ENCODE data around the gene NDUFB4. TPM values are rescaled to one million over a fixed set of nuclear protein-coding genes. Genes with fewer than 3 reads are reported as not detected.

Gene NDUFB4
- total and polyA plus RNA-seq, 2 donors (not counting 1 experiment from before 2014, with no cell fraction given) = 26.9 to 178 TPM

GRCh38 chr3:120554812-120555606 lies 41.1 kb upstream of the NDUFB4 start:
- TF ChIP-seq EZH2 (IDR thresholded peaks at IDR 0.05; ENCODE audit: low read length, missing control alignments) (no peak), CTCF (conservative IDR thresholded peaks at IDR 0.05 in 1 of 2, IDR thresholded peaks at IDR 0.05 in 1 of 2; ENCODE audit: low read depth in 1 of 2, low read length in 2 of 2) (no peak)
- DNase-seq (ENCODE audit: low read depth in 2 of 2) = no peak
- H3K4me2 ChIP-seq (ENCODE audit: extremely low read depth, insufficient read depth, low read length) = no peak overlapping the region
- no peaks in the 10 kb centered on the region for H3K36me3 ChIP-seq (ENCODE audit: control insufficient read depth, insufficient read depth, low read length)
- no peak overlapping the region for H3K27ac ChIP-seq (ENCODE audit: insufficient read depth, low read length)
- H2AFZ ChIP-seq (ENCODE audit: low read length) = no peak overlapping the region
- no peaks in the 10 kb centered on the region for H3K79me2 ChIP-seq (ENCODE audit: control insufficient read depth, insufficient read depth, low read length)
- no peak overlapping the region for H3K4me3 ChIP-seq (replicated peaks in 1 of 4; ENCODE audit: control extremely low read depth in 1 of 4, insufficient read depth in 1 of 4, low read depth in 3 of 4, low read length in 4 of 4)
- H3K9ac ChIP-seq (ENCODE audit: insufficient read depth, low read length) = no peak overlapping the region
- no peaks in the 10 kb centered on the region for H3K9me3 ChIP-seq (ENCODE audit: control insufficient read depth, insufficient read depth, low read depth, low read length)
- H3K27me3 ChIP-seq (ENCODE audit: control insufficient read depth, insufficient read depth, low read length) = no peaks in the 10 kb centered on the region
- H4K20me1 ChIP-seq (ENCODE audit: control insufficient read depth, extremely low read depth, insufficient read depth, low read length) = no peaks in the 10 kb centered on the region
- H3K4me1 ChIP-seq (ENCODE audit: control insufficient read depth, extremely low read depth, insufficient read depth, low read length) = peaks cover 8% of the 10 kb centered on the region

DNA sequence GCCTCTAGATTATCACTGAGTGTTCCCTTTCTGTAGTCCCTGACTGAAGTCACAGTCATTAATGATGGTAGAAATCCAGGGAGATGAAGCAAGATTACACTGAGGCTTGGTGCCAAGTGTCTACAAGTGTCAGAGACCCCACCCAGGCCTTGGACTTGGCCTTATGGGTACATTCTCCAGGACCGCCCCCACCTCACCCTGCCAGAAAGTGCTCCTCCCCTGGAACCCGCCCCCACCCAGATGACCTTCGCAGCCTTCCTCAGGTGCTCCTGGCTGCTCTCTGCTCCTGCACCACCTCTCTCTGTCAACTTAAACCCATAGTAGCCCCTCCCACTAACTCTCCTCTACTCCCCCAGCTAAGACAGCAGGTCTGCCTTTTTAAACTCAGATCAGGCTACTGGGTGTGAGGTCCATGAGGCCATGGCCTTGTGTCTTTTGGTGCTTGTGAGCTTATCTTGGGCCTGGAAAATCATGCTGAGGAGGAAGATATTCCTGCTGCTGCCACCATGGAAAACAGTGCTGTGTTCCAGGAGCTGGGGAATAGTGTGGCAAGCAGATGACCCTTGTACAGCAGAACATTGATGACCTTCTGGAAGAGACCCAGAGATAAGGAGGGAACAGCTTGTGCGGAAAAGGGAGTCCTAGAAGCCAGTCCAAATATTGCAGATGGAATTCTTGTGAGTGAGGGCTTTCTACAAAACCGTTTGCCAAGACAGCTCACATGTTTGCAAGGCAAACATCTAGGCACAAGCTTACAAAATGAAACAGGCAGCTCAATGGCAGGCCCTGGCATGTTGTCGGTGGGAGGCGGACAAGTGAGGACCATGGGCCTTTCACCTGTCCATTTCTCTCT lies 40.3 kb upstream of the NDUFB4 start:
- no peak for DNase-seq (ENCODE audit: low read depth in 2 of 2)
- Histone ChIP-seq H2AFZ (ENCODE audit: low read length) (no peak overlapping the region), H3K4me1 (ENCODE audit: control insufficient read depth, extremely low read depth, insufficient read depth, low read length) (peaks cover 14% of the 10 kb centered on the region), H3K9ac (ENCODE audit: insufficient read depth, low read length) (no peak overlapping the region), H3K79me2 (ENCODE audit: control insufficient read depth, insufficient read depth, low read length) (no peaks in the 10 kb centered on the region), H3K27ac (ENCODE audit: insufficient read depth, low read length) (no peak overlapping the region), H3K27me3 (ENCODE audit: control insufficient read depth, insufficient read depth, low read length) (no peaks in the 10 kb centered on the region), H3K9me3 (ENCODE audit: control insufficient read depth, insufficient read depth, low read depth, low read length) (no peaks in the 10 kb centered on the region), H3K4me3 (replicated peaks in 1 of 4; ENCODE audit: control extremely low read depth in 1 of 4, insufficient read depth in 1 of 4, low read depth in 3 of 4, low read length in 4 of 4) (no peak overlapping the region), H4K20me1 (ENCODE audit: control insufficient read depth, extremely low read depth, insufficient read depth, low read length) (no peaks in the 10 kb centered on the region), H3K4me2 (ENCODE audit: extremely low read depth, insufficient read depth, low read length) (no peak overlapping the region), H3K36me3 (ENCODE audit: control insufficient read depth, insufficient read depth, low read length) (no peaks in the 10 kb centered on the region)
- no peak for TF ChIP-seq CTCF (conservative IDR thresholded peaks at IDR 0.05 in 1 of 2, IDR thresholded peaks at IDR 0.05 in 1 of 2; ENCODE audit: low read depth in 1 of 2, low read length in 2 of 2)

GRCh38 chr3:120557115-120557514 lies 39.0 kb upstream of the NDUFB4 start:
- H3K27ac ChIP-seq (ENCODE audit: insufficient read depth, low read length) = no peak overlapping the region
- no peaks in the 10 kb centered on the region for H3K79me2 ChIP-seq (ENCODE audit: control insufficient read depth, insufficient read depth, low read length)
- no peak overlapping the region for H3K4me3 ChIP-seq (replicated peaks in 1 of 4; ENCODE audit: control extremely low read depth in 1 of 4, insufficient read depth in 1 of 4, low read depth in 3 of 4, low read length in 4 of 4)
- no peaks in the 10 kb centered on the region for H3K36me3 ChIP-seq (ENCODE audit: control insufficient read depth, insufficient read depth, low read length)
- TF ChIP-seq EZH2 (IDR thresholded peaks at IDR 0.05; ENCODE audit: low read length, missing control alignments) (no peak), CTCF (conservative IDR thresholded peaks at IDR 0.05 in 1 of 2, IDR thresholded peaks at IDR 0.05 in 1 of 2; ENCODE audit: low read depth in 1 of 2, low read length in 2 of 2) (no peak)
- H3K4me2 ChIP-seq (ENCODE audit: extremely low read depth, insufficient read depth, low read length) = no peak overlapping the region
- no peaks in the 10 kb centered on the region for H3K27me3 ChIP-seq (ENCODE audit: control insufficient read depth, insufficient read depth, low read length)
- DNase-seq (ENCODE audit: low read depth in 2 of 2) = no peak
- H3K4me1 ChIP-seq (ENCODE audit: control insufficient read depth, extremely low read depth, insufficient read depth, low read length) = peaks cover 14% of the 10 kb centered on the region
- H3K9me3 ChIP-seq (ENCODE audit: control insufficient read depth, insufficient read depth, low read depth, low read length) = no peaks in the 10 kb centered on the region
- no peaks in the 10 kb centered on the region for H4K20me1 ChIP-seq (ENCODE audit: control insufficient read depth, extremely low read depth, insufficient read depth, low read length)
- H2AFZ ChIP-seq (ENCODE audit: low read length) = no peak overlapping the region
- H3K9ac ChIP-seq (ENCODE audit: insufficient read depth, low read length) = no peak overlapping the region
